Endothelial cell of umbilical vein (primary cell): ENCODE measurements around the gene KCND2. TPM values are rescaled to one million over a fixed set of nuclear protein-coding genes. Genes with fewer than 3 reads are reported as not detected.

Experiments used
- BruUV-seq: library from RNA; stranded (reverse); fragments of 400-500 nt; replicated peaks from 2 replicates; lab custom pipeline; 2021; lab: Mats Ljungman, UMichigan
- CTCF ChIA-PET: fragments of 300-600, 350-600 bp; sonication (Branson Sonifier 250); formaldehyde crosslinking; loops from one replicate; lab custom pipeline; 2021; ENCODE audit warnings: antibody characterized with exemption, inconsistent platforms; lab: Charles Lee
- POLR2A ChIA-PET: fragments of 300-600, 350-600 bp; sonication (Branson Sonifier 250); formaldehyde crosslinking; loops from one replicate; lab custom pipeline; 2021; ENCODE audit warnings: antibody characterized with exemption, inconsistent platforms; lab: Charles Lee
- DNase-seq: peaks from one replicate; pipeline ENCODE4 v3.0.0-alpha.2; 2011; ENCODE audit warnings: low read depth, low spot score
- FAIRE-seq: peaks from 2 replicates; lab custom pipeline; 2011; peaks lifted over from hg19 to GRCh38; lab: Jason Lieb, UNC
- H2AFZ ChIP-seq: 2 replicates; pipeline ENCODE4 v1.6.0; 2012; ENCODE audit warnings: low read depth, low read length, control low read depth, inconsistent platforms
- H3K27ac ChIP-seq: 2 replicates; pipeline ENCODE4 v1.5.1; 2011; ENCODE audit warnings: low read depth, mild to moderate bottlenecking, control low read depth, low read length, moderate library complexity; ENCODE audit not compliant: insufficient read depth
- H3K27me3 ChIP-seq, 2 experiments: 2 replicates each; pipeline versions ENCODE4 v1.6.0 to v1.6.1; 2011; ENCODE audit warnings: low read length in 2 of 2, mixed read lengths in 1 of 2; ENCODE audit not compliant: control insufficient read depth in 2 of 2, insufficient read depth in 2 of 2
- H3K36me3 ChIP-seq, 2 experiments: 2 replicates in 1 of 2; 3 replicates in 1 of 2; pipeline ENCODE4 v1.5.1; 2011; ENCODE audit warnings: low read length in 2 of 2, mild to moderate bottlenecking in 1 of 2, moderate library complexity in 1 of 2; ENCODE audit not compliant: control insufficient read depth in 2 of 2, insufficient read depth in 2 of 2; ENCODE audit errors: extremely low read depth in 1 of 2
- H3K4me1 ChIP-seq: 3 replicates; pipeline ENCODE4 v1.5.1; 2011; ENCODE audit warnings: mild to moderate bottlenecking, low read length; ENCODE audit not compliant: control insufficient read depth, insufficient read depth; ENCODE audit errors: extremely low read depth
- H3K4me2 ChIP-seq: 2 replicates; pipeline ENCODE4 v1.6.1; 2011; ENCODE audit warnings: low read length, control low read depth, mixed read lengths; ENCODE audit not compliant: insufficient read depth
- H3K4me3 ChIP-seq, 3 experiments: fragments of 200-600 bp in 1 of 3; sonication (generic), shearing (Covaris generic) in 1 of 3; replicated peaks in 1 of 3; 2 replicates each; pipeline ENCODE4 v1.5.1; 2011 to 2016; ENCODE audit warnings: control low read depth in 3 of 3, low read length in 3 of 3, mild to moderate bottlenecking in 2 of 3, inconsistent platforms in 1 of 3, low read depth in 1 of 3, moderate library complexity in 1 of 3; ENCODE audit not compliant: insufficient read depth in 1 of 3
- H3K79me2 ChIP-seq: 2 replicates; pipeline ENCODE4 v1.6.0; 2012; ENCODE audit warnings: low read length, inconsistent platforms; ENCODE audit not compliant: control insufficient read depth, insufficient read depth
- H3K9ac ChIP-seq: replicated peaks from 2 replicates; pipeline ENCODE3; 2011; ENCODE audit warnings: low read length, control low read depth; ENCODE audit not compliant: insufficient read depth; ENCODE audit errors: extremely low read depth
- H3K9me1 ChIP-seq: replicated peaks from 3 replicates; pipeline ENCODE4 v1.6.0; 2011; ENCODE audit warnings: mild to moderate bottlenecking, low read length; ENCODE audit not compliant: control insufficient read depth, insufficient read depth; ENCODE audit errors: extremely low read depth
- H3K9me3 ChIP-seq: replicated peaks from 2 replicates; pipeline ENCODE4 v1.5.1; 2012; ENCODE audit warnings: low read length, inconsistent platforms; ENCODE audit not compliant: control insufficient read depth, insufficient read depth
- H4K20me1 ChIP-seq: replicated peaks from 2 replicates; pipeline ENCODE3; 2011; ENCODE audit warnings: mild to moderate bottlenecking, low read length; ENCODE audit not compliant: control insufficient read depth, insufficient read depth; ENCODE audit errors: extremely low read depth
- EZH2 ChIP-seq: IDR thresholded peaks from 2 replicates; pipeline ENCODE4 v1.6.1; 2012; ENCODE audit warnings: borderline replicate concordance, low read depth, mild to moderate bottlenecking, moderate library complexity, low read length, inconsistent platforms; ENCODE audit not compliant: severe bottlenecking
- FOS ChIP-seq: IDR thresholded peaks from 2 replicates; pipeline ENCODE4 v1.6.1; 2011; ENCODE audit warnings: mild to moderate bottlenecking, low read length, moderate library complexity, borderline replicate concordance; ENCODE audit not compliant: insufficient read depth
- GATA2 ChIP-seq: IDR thresholded peaks from 2 replicates; pipeline ENCODE4 v1.7.0; 2011; ENCODE audit warnings: low read depth, mild to moderate bottlenecking, moderate library complexity, mixed read lengths, low read length; ENCODE audit not compliant: insufficient read length, insufficient read depth
- JUN ChIP-seq: IDR thresholded peaks from 2 replicates; pipeline ENCODE4 v1.6.1; 2011; ENCODE audit warnings: borderline replicate concordance, low read depth; ENCODE audit not compliant: insufficient read length, insufficient read depth
- MYC ChIP-seq: IDR thresholded peaks from one replicate; pipeline ENCODE4 v1.6.1; 2011; ENCODE audit warnings: mild to moderate bottlenecking, low read depth, low read length
- POLR2A ChIP-seq: IDR thresholded peaks from 2 replicates; pipeline ENCODE4 v1.6.1; 2012; ENCODE audit warnings: low read depth, mild to moderate bottlenecking, control low read depth, low read length
- POLR2AphosphoS5 ChIP-seq: IDR thresholded peaks from 2 replicates; pipeline ENCODE4 v1.6.1; 2012; ENCODE audit warnings: low read depth, mild to moderate bottlenecking, control low read depth, low read length, moderate library complexity; ENCODE audit not compliant: insufficient read depth
- dilution Hi-C: fragments of 300-500 bp; cut with MboI; formaldehyde crosslinking; loops from one replicate; pipeline ENCODE4 v1.15.0; 2019; ENCODE audit warnings: low sequenced_read_pairs; ENCODE audit not compliant: extremely low pct_ligation_motif_present
- intact Hi-C: fragments of 100-400 bp; cut with micrococcal nuclease; formaldehyde crosslinking; loops from one replicate; pipeline ENCODE4 v1.10.0; 2022
- polyA plus RNA-seq, 4 experiments: library from polyadenylated mRNA; depleted of rRNA in 3 of 4; stranded (reverse) in 3 of 4; unstranded in 1 of 4; fragments of >200 nt; gene quantifications; 2 replicates each; pipeline versions ENCODE4 v1.2.1 to v1.2.3, GENCODE V29; 2011 to 2012; ENCODE audit warnings: missing spikeins in 1 of 4
- total RNA-seq: library from RNA; stranded (reverse); gene quantifications from 2 replicates; pipeline ENCODE4 v1.2.3, GENCODE V29; 2021
- TF ChIP-seq, protein P1 (sequence below), 2 donors: IDR thresholded peaks; 1 replicate in 1 of 2; 2 replicates in 1 of 2; pipeline ENCODE4 v1.5.1; 2011; ENCODE audit warnings: low read length in 2 of 2, mild to moderate bottlenecking in 2 of 2, moderate library complexity in 2 of 2, control low read depth in 1 of 2, inconsistent platforms in 1 of 2, low read depth in 1 of 2; ENCODE audit not compliant: insufficient read depth in 1 of 2; ENCODE audit errors: extremely low read depth in 1 of 2
- TF ChIP-seq, protein P2 (sequence below): IDR thresholded peaks from 2 replicates; pipeline ENCODE4 v1.6.1; 2011; ENCODE audit not compliant: insufficient read depth, insufficient read length

KCND2 gene
- total and polyA plus RNA-seq, 2 donors (not counting 3 experiments of a cell fraction or from before 2014, with no cell fraction given): not detected

DNA sequence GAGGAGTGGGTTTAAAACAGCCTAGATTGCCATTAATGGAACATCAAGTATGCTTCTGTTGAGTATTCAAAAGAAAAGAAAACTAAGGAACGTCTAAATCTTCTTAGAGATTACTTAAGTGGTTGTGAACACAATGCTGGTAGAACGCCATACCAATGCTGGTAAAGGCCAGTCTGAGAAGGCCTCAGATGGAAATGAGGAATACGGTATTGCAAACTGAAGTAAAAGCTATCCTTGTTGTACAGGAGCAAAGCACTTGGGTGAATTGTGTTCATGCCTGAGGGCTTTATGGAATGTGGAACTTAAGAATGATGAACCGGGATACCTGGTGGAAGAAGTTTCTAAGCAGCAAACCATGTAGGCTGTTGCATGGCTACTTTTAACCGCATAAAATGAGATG, 208.0 kb downstream of the KCND2 start:
- Histone ChIP-seq H3K79me2 (no peaks in the 10 kb centered on the region), H3K9me1 (no peaks in the 10 kb centered on the region), H3K9ac (no peak overlapping the region), H3K27ac (no peak overlapping the region), H2AFZ (no peak overlapping the region), H3K9me3 (no peaks in the 10 kb centered on the region), H3K4me3 (no peak overlapping the region), H3K4me1 (no peaks in the 10 kb centered on the region), H4K20me1 (no peaks in the 10 kb centered on the region), H3K4me2 (no peak overlapping the region), H3K36me3 (no peaks in the 10 kb centered on the region), H3K27me3 (no peaks in the 10 kb centered on the region)
- FAIRE-seq: no peak
- intact Hi-C loops: no loop called here
- no peak for DNase-seq
- CTCF ChIA-PET: no interaction called here
- dilution Hi-C loops: no loop called here
- TF ChIP-seq, protein P1, sequence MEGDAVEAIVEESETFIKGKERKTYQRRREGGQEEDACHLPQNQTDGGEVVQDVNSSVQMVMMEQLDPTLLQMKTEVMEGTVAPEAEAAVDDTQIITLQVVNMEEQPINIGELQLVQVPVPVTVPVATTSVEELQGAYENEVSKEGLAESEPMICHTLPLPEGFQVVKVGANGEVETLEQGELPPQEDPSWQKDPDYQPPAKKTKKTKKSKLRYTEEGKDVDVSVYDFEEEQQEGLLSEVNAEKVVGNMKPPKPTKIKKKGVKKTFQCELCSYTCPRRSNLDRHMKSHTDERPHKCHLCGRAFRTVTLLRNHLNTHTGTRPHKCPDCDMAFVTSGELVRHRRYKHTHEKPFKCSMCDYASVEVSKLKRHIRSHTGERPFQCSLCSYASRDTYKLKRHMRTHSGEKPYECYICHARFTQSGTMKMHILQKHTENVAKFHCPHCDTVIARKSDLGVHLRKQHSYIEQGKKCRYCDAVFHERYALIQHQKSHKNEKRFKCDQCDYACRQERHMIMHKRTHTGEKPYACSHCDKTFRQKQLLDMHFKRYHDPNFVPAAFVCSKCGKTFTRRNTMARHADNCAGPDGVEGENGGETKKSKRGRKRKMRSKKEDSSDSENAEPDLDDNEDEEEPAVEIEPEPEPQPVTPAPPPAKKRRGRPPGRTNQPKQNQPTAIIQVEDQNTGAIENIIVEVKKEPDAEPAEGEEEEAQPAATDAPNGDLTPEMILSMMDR (IDR thresholded peaks at IDR 0.05; ENCODE audit: extremely low read depth in 1 of 2, insufficient read depth in 1 of 2, low read depth in 1 of 2, low read length in 2 of 2): no peak
- TF ChIP-seq FOS: no peak
- no peak for TF ChIP-seq GATA2
- TF ChIP-seq JUN: no peak
- no peak for TF ChIP-seq POLR2AphosphoS5
- no peak for TF ChIP-seq EZH2
- TF ChIP-seq, protein P2, sequence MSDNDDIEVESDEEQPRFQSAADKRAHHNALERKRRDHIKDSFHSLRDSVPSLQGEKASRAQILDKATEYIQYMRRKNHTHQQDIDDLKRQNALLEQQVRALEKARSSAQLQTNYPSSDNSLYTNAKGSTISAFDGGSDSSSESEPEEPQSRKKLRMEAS: no peak
- no peak for TF ChIP-seq POLR2A
- TF ChIP-seq MYC: no peak
- POLR2A ChIA-PET: no interaction called here
- no TSS peak for BruUV-seq
